Endothelial cell of umbilical vein (primary cell): ENCODE measurements around the gene LMO7. TPM values are rescaled to one million over a fixed set of nuclear protein-coding genes. Genes with fewer than 3 reads are reported as not detected.

Source experiments
- BruUV-seq: library from RNA; stranded (reverse); fragments of 400-500 nt; replicated peaks from 2 replicates; lab custom pipeline; 2021; lab: Mats Ljungman, UMichigan
- CTCF ChIA-PET: fragments of 300-600, 350-600 bp; sonication (Branson Sonifier 250); formaldehyde crosslinking; loops from one replicate; lab custom pipeline; 2021; ENCODE audit warnings: antibody characterized with exemption, inconsistent platforms; lab: Charles Lee
- POLR2A ChIA-PET: fragments of 300-600, 350-600 bp; sonication (Branson Sonifier 250); formaldehyde crosslinking; loops from one replicate; lab custom pipeline; 2021; ENCODE audit warnings: antibody characterized with exemption, inconsistent platforms; lab: Charles Lee
- DNase-seq: peaks from one replicate; pipeline ENCODE4 v3.0.0-alpha.2; 2011; ENCODE audit warnings: low read depth, low spot score
- FAIRE-seq: peaks from 2 replicates; lab custom pipeline; 2011; peaks lifted over from hg19 to GRCh38; lab: Jason Lieb, UNC
- H2AFZ ChIP-seq: 2 replicates; pipeline ENCODE4 v1.6.0; 2012; ENCODE audit warnings: low read depth, low read length, control low read depth, inconsistent platforms
- H3K27ac ChIP-seq: 2 replicates; pipeline ENCODE4 v1.5.1; 2011; ENCODE audit warnings: low read depth, mild to moderate bottlenecking, control low read depth, low read length, moderate library complexity; ENCODE audit not compliant: insufficient read depth
- H3K27me3 ChIP-seq, 2 experiments: 2 replicates each; pipeline versions ENCODE4 v1.6.0 to v1.6.1; 2011; ENCODE audit warnings: low read length in 2 of 2, mixed read lengths in 1 of 2; ENCODE audit not compliant: control insufficient read depth in 2 of 2, insufficient read depth in 2 of 2
- H3K36me3 ChIP-seq, 2 experiments: 2 replicates in 1 of 2; 3 replicates in 1 of 2; pipeline ENCODE4 v1.5.1; 2011; ENCODE audit warnings: low read length in 2 of 2, mild to moderate bottlenecking in 1 of 2, moderate library complexity in 1 of 2; ENCODE audit not compliant: control insufficient read depth in 2 of 2, insufficient read depth in 2 of 2; ENCODE audit errors: extremely low read depth in 1 of 2
- H3K4me1 ChIP-seq: 3 replicates; pipeline ENCODE4 v1.5.1; 2011; ENCODE audit warnings: mild to moderate bottlenecking, low read length; ENCODE audit not compliant: control insufficient read depth, insufficient read depth; ENCODE audit errors: extremely low read depth
- H3K4me2 ChIP-seq: 2 replicates; pipeline ENCODE4 v1.6.1; 2011; ENCODE audit warnings: low read length, control low read depth, mixed read lengths; ENCODE audit not compliant: insufficient read depth
- H3K4me3 ChIP-seq, 3 experiments: fragments of 200-600 bp in 1 of 3; sonication (generic), shearing (Covaris generic) in 1 of 3; replicated peaks in 1 of 3; 2 replicates each; pipeline ENCODE4 v1.5.1; 2011 to 2016; ENCODE audit warnings: control low read depth in 3 of 3, low read length in 3 of 3, mild to moderate bottlenecking in 2 of 3, inconsistent platforms in 1 of 3, low read depth in 1 of 3, moderate library complexity in 1 of 3; ENCODE audit not compliant: insufficient read depth in 1 of 3
- H3K79me2 ChIP-seq: 2 replicates; pipeline ENCODE4 v1.6.0; 2012; ENCODE audit warnings: low read length, inconsistent platforms; ENCODE audit not compliant: control insufficient read depth, insufficient read depth
- H3K9ac ChIP-seq: replicated peaks from 2 replicates; pipeline ENCODE3; 2011; ENCODE audit warnings: low read length, control low read depth; ENCODE audit not compliant: insufficient read depth; ENCODE audit errors: extremely low read depth
- H3K9me1 ChIP-seq: replicated peaks from 3 replicates; pipeline ENCODE4 v1.6.0; 2011; ENCODE audit warnings: mild to moderate bottlenecking, low read length; ENCODE audit not compliant: control insufficient read depth, insufficient read depth; ENCODE audit errors: extremely low read depth
- H3K9me3 ChIP-seq: replicated peaks from 2 replicates; pipeline ENCODE4 v1.5.1; 2012; ENCODE audit warnings: low read length, inconsistent platforms; ENCODE audit not compliant: control insufficient read depth, insufficient read depth
- H4K20me1 ChIP-seq: replicated peaks from 2 replicates; pipeline ENCODE3; 2011; ENCODE audit warnings: mild to moderate bottlenecking, low read length; ENCODE audit not compliant: control insufficient read depth, insufficient read depth; ENCODE audit errors: extremely low read depth
- EZH2 ChIP-seq: IDR thresholded peaks from 2 replicates; pipeline ENCODE4 v1.6.1; 2012; ENCODE audit warnings: borderline replicate concordance, low read depth, mild to moderate bottlenecking, moderate library complexity, low read length, inconsistent platforms; ENCODE audit not compliant: severe bottlenecking
- FOS ChIP-seq: IDR thresholded peaks from 2 replicates; pipeline ENCODE4 v1.6.1; 2011; ENCODE audit warnings: mild to moderate bottlenecking, low read length, moderate library complexity, borderline replicate concordance; ENCODE audit not compliant: insufficient read depth
- GATA2 ChIP-seq: IDR thresholded peaks from 2 replicates; pipeline ENCODE4 v1.7.0; 2011; ENCODE audit warnings: low read depth, mild to moderate bottlenecking, moderate library complexity, mixed read lengths, low read length; ENCODE audit not compliant: insufficient read length, insufficient read depth
- JUN ChIP-seq: IDR thresholded peaks from 2 replicates; pipeline ENCODE4 v1.6.1; 2011; ENCODE audit warnings: borderline replicate concordance, low read depth; ENCODE audit not compliant: insufficient read length, insufficient read depth
- MYC ChIP-seq: IDR thresholded peaks from one replicate; pipeline ENCODE4 v1.6.1; 2011; ENCODE audit warnings: mild to moderate bottlenecking, low read depth, low read length
- POLR2A ChIP-seq: IDR thresholded peaks from 2 replicates; pipeline ENCODE4 v1.6.1; 2012; ENCODE audit warnings: low read depth, mild to moderate bottlenecking, control low read depth, low read length
- POLR2AphosphoS5 ChIP-seq: IDR thresholded peaks from 2 replicates; pipeline ENCODE4 v1.6.1; 2012; ENCODE audit warnings: low read depth, mild to moderate bottlenecking, control low read depth, low read length, moderate library complexity; ENCODE audit not compliant: insufficient read depth
- dilution Hi-C: fragments of 300-500 bp; cut with MboI; formaldehyde crosslinking; loops from one replicate; pipeline ENCODE4 v1.15.0; 2019; ENCODE audit warnings: low sequenced_read_pairs; ENCODE audit not compliant: extremely low pct_ligation_motif_present
- intact Hi-C: fragments of 100-400 bp; cut with micrococcal nuclease; formaldehyde crosslinking; loops from one replicate; pipeline ENCODE4 v1.10.0; 2022
- polyA plus RNA-seq, 4 experiments: library from polyadenylated mRNA; depleted of rRNA in 3 of 4; stranded (reverse) in 3 of 4; unstranded in 1 of 4; fragments of >200 nt; gene quantifications; 2 replicates each; pipeline versions ENCODE4 v1.2.1 to v1.2.3, GENCODE V29; 2011 to 2012; ENCODE audit warnings: missing spikeins in 1 of 4
- total RNA-seq: library from RNA; stranded (reverse); gene quantifications from 2 replicates; pipeline ENCODE4 v1.2.3, GENCODE V29; 2021
- TF ChIP-seq, protein P1 (sequence below), 2 donors: IDR thresholded peaks; 1 replicate in 1 of 2; 2 replicates in 1 of 2; pipeline ENCODE4 v1.5.1; 2011; ENCODE audit warnings: low read length in 2 of 2, mild to moderate bottlenecking in 2 of 2, moderate library complexity in 2 of 2, control low read depth in 1 of 2, inconsistent platforms in 1 of 2, low read depth in 1 of 2; ENCODE audit not compliant: insufficient read depth in 1 of 2; ENCODE audit errors: extremely low read depth in 1 of 2
- TF ChIP-seq, protein P2 (sequence below): IDR thresholded peaks from 2 replicates; pipeline ENCODE4 v1.6.1; 2011; ENCODE audit not compliant: insufficient read depth, insufficient read length

LMO7 gene
- total and polyA plus RNA-seq, 2 donors (not counting 3 experiments of a cell fraction or from before 2014, with no cell fraction given): 10.5 to 21.1 TPM

DNA sequence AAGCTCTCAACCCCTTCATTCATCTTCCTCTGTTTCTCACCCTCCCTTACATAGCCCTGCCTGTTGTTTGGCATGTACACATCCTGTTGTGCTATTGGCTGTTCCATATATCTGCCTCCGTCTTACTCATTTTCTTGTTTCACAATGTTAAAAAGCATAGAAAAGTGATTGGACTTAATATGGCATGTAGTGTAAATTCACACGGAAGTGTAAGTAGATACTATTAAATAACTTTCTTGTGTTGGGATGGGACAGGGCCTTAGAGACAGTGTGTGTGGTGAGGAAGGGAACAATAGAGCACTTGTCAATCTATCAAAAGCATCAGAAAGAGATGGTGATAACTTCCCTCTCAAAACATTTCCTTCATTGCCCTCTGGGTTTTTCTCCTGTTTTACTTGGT lies 12.3 kb downstream of the LMO7 start:
- CTCF ChIA-PET: no interaction called here
- H3K36me3 ChIP-seq: no peaks in the 10 kb centered on the region
- FAIRE-seq: no peak

More for the DNA sequence above, 12.3 kb downstream of the LMO7 start:
- Histone ChIP-seq H3K79me2 (peaks cover 2% of the 10 kb centered on the region), H3K9me1 (no peaks in the 10 kb centered on the region), H2AFZ (no peak overlapping the region), H3K27me3 (no peaks in the 10 kb centered on the region), H4K20me1 (no peaks in the 10 kb centered on the region), H3K4me3 (no peak overlapping the region), H3K9me3 (no peaks in the 10 kb centered on the region), H3K4me2 (no peak overlapping the region), H3K27ac (no peak overlapping the region), H3K9ac (no peak overlapping the region), H3K4me1 (no peaks in the 10 kb centered on the region)
- TF ChIP-seq GATA2 (no peak), FOS (no peak), POLR2AphosphoS5 (no peak), MYC (no peak), JUN (no peak), POLR2A (no peak), EZH2 (no peak)
- TF ChIP-seq, protein P1, sequence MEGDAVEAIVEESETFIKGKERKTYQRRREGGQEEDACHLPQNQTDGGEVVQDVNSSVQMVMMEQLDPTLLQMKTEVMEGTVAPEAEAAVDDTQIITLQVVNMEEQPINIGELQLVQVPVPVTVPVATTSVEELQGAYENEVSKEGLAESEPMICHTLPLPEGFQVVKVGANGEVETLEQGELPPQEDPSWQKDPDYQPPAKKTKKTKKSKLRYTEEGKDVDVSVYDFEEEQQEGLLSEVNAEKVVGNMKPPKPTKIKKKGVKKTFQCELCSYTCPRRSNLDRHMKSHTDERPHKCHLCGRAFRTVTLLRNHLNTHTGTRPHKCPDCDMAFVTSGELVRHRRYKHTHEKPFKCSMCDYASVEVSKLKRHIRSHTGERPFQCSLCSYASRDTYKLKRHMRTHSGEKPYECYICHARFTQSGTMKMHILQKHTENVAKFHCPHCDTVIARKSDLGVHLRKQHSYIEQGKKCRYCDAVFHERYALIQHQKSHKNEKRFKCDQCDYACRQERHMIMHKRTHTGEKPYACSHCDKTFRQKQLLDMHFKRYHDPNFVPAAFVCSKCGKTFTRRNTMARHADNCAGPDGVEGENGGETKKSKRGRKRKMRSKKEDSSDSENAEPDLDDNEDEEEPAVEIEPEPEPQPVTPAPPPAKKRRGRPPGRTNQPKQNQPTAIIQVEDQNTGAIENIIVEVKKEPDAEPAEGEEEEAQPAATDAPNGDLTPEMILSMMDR (IDR thresholded peaks at IDR 0.05; ENCODE audit: extremely low read depth in 1 of 2, insufficient read depth in 1 of 2, low read depth in 1 of 2, low read length in 2 of 2): no peak
- TF ChIP-seq, protein P2, sequence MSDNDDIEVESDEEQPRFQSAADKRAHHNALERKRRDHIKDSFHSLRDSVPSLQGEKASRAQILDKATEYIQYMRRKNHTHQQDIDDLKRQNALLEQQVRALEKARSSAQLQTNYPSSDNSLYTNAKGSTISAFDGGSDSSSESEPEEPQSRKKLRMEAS: no peak
- intact Hi-C loops: no loop called here
- no peak for DNase-seq
- dilution Hi-C loops: no loop called here
- no TSS peak for BruUV-seq
- POLR2A ChIA-PET: no interaction called here
